Measurements from ENCODE around the gene MEGF6. TPM values are rescaled to one million over a fixed set of nuclear protein-coding genes. Genes with fewer than 3 reads are reported as not detected.

The MEGF6 gene
- total RNA-seq, 2 donors from 2014 or later: 83.0 to 103 TPM

- no peaks in the 10 kb centered on the region for H3K27me3 ChIP-seq (ENCODE audit: control insufficient read depth, insufficient read depth, low read length, poor library complexity, severe bottlenecking)
- no peak overlapping the region for H3K27ac ChIP-seq (ENCODE audit: low read depth, low read length)
- H3K27me3 Mint-ChIP-seq (ENCODE audit: insufficient read depth): no peaks in the 10 kb centered on the region
- H3K27ac Mint-ChIP-seq: no peak overlapping the region
- H3K4me1 Mint-ChIP-seq: no peaks in the 10 kb centered on the region
- 95% methylated on average over 8 of the region's 8 CpGs; no CpG with 5 or more reads in 1 of the 2 experiments for WGBS, 2 experiments (ENCODE audit: insufficient coverage in 1 of 2, insufficient read length in 1 of 2)
- DNase-seq: no peak
- no peaks in the 10 kb centered on the region for H3K9me3 ChIP-seq (ENCODE audit: control insufficient read depth, low read length)
- H3K4me3 ChIP-seq (ENCODE audit: low read length): no peak overlapping the region
- no peak overlapping the region for H3K9ac ChIP-seq (ENCODE audit: extremely low read depth, low read length, poor library complexity, severe bottlenecking)
- peaks cover 16% of the 10 kb centered on the region for H3K36me3 Mint-ChIP-seq (ENCODE audit: low read depth)
- no peak for TF ChIP-seq CTCF (conservative IDR thresholded peaks at IDR 0.05)
- no peaks in the 10 kb centered on the region for H3K9me3 Mint-ChIP-seq
- H3K36me3 ChIP-seq (ENCODE audit: control insufficient read depth, insufficient read depth, low read length): peaks cover 5% of the 10 kb centered on the region
- no peaks in the 10 kb centered on the region for H3K4me1 ChIP-seq (ENCODE audit: control insufficient read depth, insufficient read depth, low read length)
- H3K4me3 Mint-ChIP-seq: no peak overlapping the region
These were observed 92.6 kb downstream of the MEGF6 start for GRCh38 chr1:3518756-3519155.

GRCh38 chr1:3518256-3518655, 93.1 kb downstream of the MEGF6 start:
- Mint-ChIP-seq H3K4me3 (no peak overlapping the region), H3K4me1 (no peaks in the 10 kb centered on the region), H3K9me3 (no peaks in the 10 kb centered on the region), H3K36me3 (ENCODE audit: low read depth) (peaks cover 19% of the 10 kb centered on the region), H3K27ac (no peak overlapping the region), H3K27me3 (ENCODE audit: insufficient read depth) (no peaks in the 10 kb centered on the region)
- no peak overlapping the region for H3K4me3 ChIP-seq (ENCODE audit: low read length)
- no peaks in the 10 kb centered on the region for H3K9me3 ChIP-seq (ENCODE audit: control insufficient read depth, low read length)
- 88 to 92% methylated on average over 9 to 12 of the region's 12 CpGs for WGBS, 2 experiments (ENCODE audit: insufficient coverage in 1 of 2, insufficient read length in 1 of 2)
- TF ChIP-seq CTCF (conservative IDR thresholded peaks at IDR 0.05): peak; percentile 88
- no peak overlapping the region for H3K27ac ChIP-seq (ENCODE audit: low read depth, low read length)
- H3K9ac ChIP-seq (ENCODE audit: extremely low read depth, low read length, poor library complexity, severe bottlenecking): no peak overlapping the region
- no peaks in the 10 kb centered on the region for H3K27me3 ChIP-seq (ENCODE audit: control insufficient read depth, insufficient read depth, low read length, poor library complexity, severe bottlenecking)
- DNase-seq: peak; percentile 83
- no peaks in the 10 kb centered on the region for H3K4me1 ChIP-seq (ENCODE audit: control insufficient read depth, insufficient read depth, low read length)
- peaks cover 5% of the 10 kb centered on the region for H3K36me3 ChIP-seq (ENCODE audit: control insufficient read depth, insufficient read depth, low read length)

GRCh38 chr1:3516911-3517675, 94.2 kb downstream of the MEGF6 start:
- DNase-seq: no peak
- H3K4me3 Mint-ChIP-seq: no peak overlapping the region
- Histone ChIP-seq H3K27me3 (ENCODE audit: control insufficient read depth, insufficient read depth, low read length, poor library complexity, severe bottlenecking) (no peaks in the 10 kb centered on the region), H3K36me3 (ENCODE audit: control insufficient read depth, insufficient read depth, low read length) (peaks cover 5% of the 10 kb centered on the region), H3K9me3 (ENCODE audit: control insufficient read depth, low read length) (no peaks in the 10 kb centered on the region), H3K4me3 (ENCODE audit: low read length) (no peak overlapping the region), H3K27ac (ENCODE audit: low read depth, low read length) (no peak overlapping the region), H3K9ac (ENCODE audit: extremely low read depth, low read length, poor library complexity, severe bottlenecking) (no peak overlapping the region), H3K4me1 (ENCODE audit: control insufficient read depth, insufficient read depth, low read length) (no peaks in the 10 kb centered on the region)
- no peaks in the 10 kb centered on the region for H3K9me3 Mint-ChIP-seq
- no peaks in the 10 kb centered on the region for H3K27me3 Mint-ChIP-seq (ENCODE audit: insufficient read depth)
- H3K36me3 Mint-ChIP-seq (ENCODE audit: low read depth): peaks cover 27% of the 10 kb centered on the region
- no peak for TF ChIP-seq CTCF (conservative IDR thresholded peaks at IDR 0.05)
- no peak overlapping the region for H3K27ac Mint-ChIP-seq
- 93 to 96% methylated on average over 13 to 27 of the region's 27 CpGs for WGBS, 2 experiments (ENCODE audit: insufficient coverage in 1 of 2, insufficient read length in 1 of 2)
- no peaks in the 10 kb centered on the region for H3K4me1 Mint-ChIP-seq
